ENCODE results near the gene IL20RA.

Gene IL20RA

GRCh38 chr6:137045222-137045789 lies 541 bp upstream of the IL20RA start:
- DNase-seq, result no peak

GRCh38 chr6:137043710-137044365 lies 927 bp downstream of the IL20RA start:
- no peak for DNase-seq

- DNase-seq, result no peak
These were observed 4.4 kb downstream of the IL20RA start for GRCh38 chr6:137040393-137040792.

GRCh38 chr6:137039010-137039409 lies 5.8 kb downstream of the IL20RA start:
- DNase-seq, result no peak

- no peak for DNase-seq
These were observed 8.0 kb downstream of the IL20RA start for GRCh38 chr6:137036566-137037300.

- no peak for DNase-seq
These were observed 10.9 kb downstream of the IL20RA start for GRCh38 chr6:137033828-137034227.

- DNase-seq, result no peak
These were observed 13.6 kb downstream of the IL20RA start for GRCh38 chr6:137031122-137031521.

- no peak for DNase-seq
These were observed 15.9 kb downstream of the IL20RA start for GRCh38 chr6:137028912-137029311.

GRCh38 chr6:137025786-137026730 lies 18.7 kb downstream of the IL20RA start:
- DNase-seq, result no peak

GRCh38 chr6:137024237-137024990 lies 20.4 kb downstream of the IL20RA start:
- DNase-seq, result no peak

- no peak for DNase-seq
These were observed 24.0 kb downstream of the IL20RA start for GRCh38 chr6:137020776-137021175.

GRCh38 chr6:137019476-137020272 lies 25.1 kb downstream of the IL20RA start:
- DNase-seq, result no peak

GRCh38 chr6:137017081-137017480 lies 27.7 kb downstream of the IL20RA start:
- DNase-seq, result no peak

- no peak for DNase-seq
These were observed 28.4 kb downstream of the IL20RA start for GRCh38 chr6:137016356-137016755.

GRCh38 chr6:137015943-137016342 lies 28.8 kb downstream of the IL20RA start:
- no peak for DNase-seq

- no peak for DNase-seq
These were observed 30.8 kb downstream of the IL20RA start for GRCh38 chr6:137013738-137014602.

- no peak for DNase-seq
These were observed 31.7 kb downstream of the IL20RA start for GRCh38 chr6:137013031-137013430.

- no peak for DNase-seq
These were observed 33.4 kb downstream of the IL20RA start for GRCh38 chr6:137011406-137011805.

GRCh38 chr6:137010128-137010718 lies 34.5 kb downstream of the IL20RA start:
- no peak for DNase-seq

GRCh38 chr6:137008204-137008603 lies 36.6 kb downstream of the IL20RA start:
- no peak for DNase-seq

Data from SHP77 treated with DMSO at 0.1 percent for 48 hours (cell line).